Measurements from ENCODE around the gene NSD2. TPM values are rescaled to one million over a fixed set of nuclear protein-coding genes. Genes with fewer than 3 reads are reported as not detected.
"Not testable (repeated sequence)": the region's sequence is repeated elsewhere in the genome, so short reads cannot be mapped to it uniquely, and the experiment has no call there.

Gene NSD2
- total RNA-seq, 2 donors from 2014 or later: 23.8 to 36.3 TPM

GRCh38 chr4:1832690-1833089 is 38.5 kb upstream of the NSD2 start:
- peaks cover 71% of the 10 kb centered on the region for H3K36me3 ChIP-seq

DNA sequence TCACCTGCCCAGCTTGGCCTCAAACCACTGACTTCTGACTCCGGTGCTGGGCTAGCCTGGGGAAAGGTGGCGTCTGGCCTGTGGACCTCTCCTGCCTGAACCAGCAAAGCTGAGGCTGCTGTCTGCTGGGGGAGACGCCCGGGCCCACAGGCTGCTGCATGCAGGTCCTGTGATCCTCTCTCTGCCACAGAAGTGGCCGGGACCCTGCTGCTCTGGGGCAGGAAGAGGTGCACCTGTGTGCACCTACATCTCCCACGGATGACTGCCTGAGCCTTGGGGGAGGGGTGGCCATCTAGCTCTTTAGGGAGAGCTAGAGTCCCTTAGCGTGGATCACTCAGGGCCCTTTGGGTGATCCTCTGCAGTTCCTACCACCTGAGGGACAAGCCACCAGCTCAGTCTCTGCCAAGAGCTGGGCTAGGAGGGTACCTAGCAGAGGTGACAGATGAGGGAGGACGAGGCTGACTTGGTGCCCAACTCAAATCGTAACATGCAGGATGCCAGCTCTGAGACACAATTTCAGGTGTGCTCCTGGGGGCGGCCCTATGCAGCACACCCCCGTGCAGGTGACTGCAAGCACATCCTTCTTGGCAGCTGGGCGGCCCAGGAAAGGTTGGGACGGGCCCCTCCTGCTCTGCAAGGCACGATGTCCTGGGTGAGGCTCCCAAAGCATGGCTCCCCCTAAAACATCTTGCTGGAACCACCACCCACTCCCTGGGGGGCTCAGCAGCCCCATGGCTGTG is 37.7 kb upstream of the NSD2 start:
- H3K4me3 ChIP-seq: no peak overlapping the region
- DNase-seq (ENCODE audit: low spot score): no peak

More at GRCh38 chr4:1832690-1833089, 38.5 kb upstream of the NSD2 start:
- Histone ChIP-seq H3K4me1 (no peaks in the 10 kb centered on the region), H3K4me3 (no peak overlapping the region), H3K27ac (no peak overlapping the region), H3K9me3 (no peaks in the 10 kb centered on the region), H3K27me3 (no peaks in the 10 kb centered on the region)
- TF ChIP-seq, protein P1, sequence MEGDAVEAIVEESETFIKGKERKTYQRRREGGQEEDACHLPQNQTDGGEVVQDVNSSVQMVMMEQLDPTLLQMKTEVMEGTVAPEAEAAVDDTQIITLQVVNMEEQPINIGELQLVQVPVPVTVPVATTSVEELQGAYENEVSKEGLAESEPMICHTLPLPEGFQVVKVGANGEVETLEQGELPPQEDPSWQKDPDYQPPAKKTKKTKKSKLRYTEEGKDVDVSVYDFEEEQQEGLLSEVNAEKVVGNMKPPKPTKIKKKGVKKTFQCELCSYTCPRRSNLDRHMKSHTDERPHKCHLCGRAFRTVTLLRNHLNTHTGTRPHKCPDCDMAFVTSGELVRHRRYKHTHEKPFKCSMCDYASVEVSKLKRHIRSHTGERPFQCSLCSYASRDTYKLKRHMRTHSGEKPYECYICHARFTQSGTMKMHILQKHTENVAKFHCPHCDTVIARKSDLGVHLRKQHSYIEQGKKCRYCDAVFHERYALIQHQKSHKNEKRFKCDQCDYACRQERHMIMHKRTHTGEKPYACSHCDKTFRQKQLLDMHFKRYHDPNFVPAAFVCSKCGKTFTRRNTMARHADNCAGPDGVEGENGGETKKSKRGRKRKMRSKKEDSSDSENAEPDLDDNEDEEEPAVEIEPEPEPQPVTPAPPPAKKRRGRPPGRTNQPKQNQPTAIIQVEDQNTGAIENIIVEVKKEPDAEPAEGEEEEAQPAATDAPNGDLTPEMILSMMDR (IDR thresholded peaks at IDR 0.05): no peak
- DNase-seq (ENCODE audit: low spot score): no peak

DNA sequence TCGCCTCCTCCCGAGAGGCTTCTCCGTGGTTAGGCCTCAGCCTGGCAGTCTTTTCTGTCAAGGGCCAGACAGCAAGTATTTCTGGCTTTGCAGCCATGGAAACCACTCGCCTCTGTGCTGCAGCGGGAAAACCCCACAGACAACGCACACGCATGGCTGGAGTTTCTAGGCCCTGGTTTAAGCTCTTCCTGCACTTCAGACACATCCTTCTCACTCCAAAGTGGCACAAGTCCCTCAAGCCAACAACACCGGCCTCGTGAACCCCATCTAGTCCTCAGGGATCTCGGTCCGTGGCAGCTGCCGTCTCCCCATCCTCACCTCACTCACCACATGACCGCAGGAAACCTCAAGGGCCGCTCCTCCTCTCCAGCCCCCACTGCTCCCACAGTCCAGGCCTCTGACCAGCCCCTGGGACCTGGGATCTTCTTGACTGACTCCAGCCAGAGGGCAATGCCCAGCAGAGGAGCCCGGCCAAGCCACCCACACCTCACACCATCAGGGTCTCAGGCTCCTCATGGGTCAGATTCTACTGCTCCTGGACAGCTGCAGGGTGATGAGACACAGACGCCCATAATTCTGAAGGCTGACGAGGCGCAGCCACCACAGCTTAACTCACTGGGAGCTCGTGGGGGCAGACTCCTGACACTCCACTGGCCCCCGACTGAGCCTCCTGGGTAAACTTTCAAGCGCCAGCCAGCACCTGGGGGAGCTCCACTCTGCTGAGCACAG is 37.0 kb upstream of the NSD2 start:
- Histone ChIP-seq H3K27me3 (no peaks in the 10 kb centered on the region), H3K27ac (no peak overlapping the region), H3K4me1 (no peaks in the 10 kb centered on the region), H3K36me3 (peaks cover 87% of the 10 kb centered on the region), H3K9me3 (no peaks in the 10 kb centered on the region), H3K4me3 (no peak overlapping the region)
- TF ChIP-seq, protein P1 (IDR thresholded peaks at IDR 0.05): no peak
- no peak for DNase-seq (ENCODE audit: low spot score)

More for the DNA sequence above, 37.7 kb upstream of the NSD2 start:
- H3K4me1 ChIP-seq: no peaks in the 10 kb centered on the region
- no peak overlapping the region for H3K27ac ChIP-seq
- H3K9me3 ChIP-seq: no peaks in the 10 kb centered on the region
- H3K36me3 ChIP-seq: peaks cover 79% of the 10 kb centered on the region
- TF ChIP-seq, protein P1 (IDR thresholded peaks at IDR 0.05): no peak
- H3K27me3 ChIP-seq: no peaks in the 10 kb centered on the region

DNA sequence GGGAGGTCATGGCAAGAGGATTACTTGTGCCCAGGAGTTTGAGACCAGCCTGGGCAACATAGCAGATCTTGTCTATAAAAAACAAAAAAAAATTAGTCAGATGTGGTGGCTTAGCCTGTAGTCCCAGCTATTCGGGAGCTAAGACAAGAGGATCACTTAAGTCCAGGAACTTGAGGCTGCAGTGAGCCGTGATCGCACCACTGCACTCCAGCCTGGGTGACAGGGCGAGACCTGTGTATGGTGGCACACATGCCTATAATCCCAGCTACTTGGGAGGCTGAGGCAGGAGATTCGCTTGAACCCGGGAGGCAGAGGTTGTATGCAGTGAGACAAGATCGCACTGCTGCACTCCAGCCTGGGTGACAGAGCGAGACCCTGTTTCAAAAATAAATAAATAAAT is 35.4 kb upstream of the NSD2 start:
- not testable (repeated sequence) for H3K4me3 ChIP-seq; H3K9me3 ChIP-seq; H3K27me3 ChIP-seq; H3K4me1 ChIP-seq; DNase-seq (ENCODE audit: low spot score); H3K27ac ChIP-seq
- peaks cover 95% of the 10 kb centered on the region for H3K36me3 ChIP-seq

DNA sequence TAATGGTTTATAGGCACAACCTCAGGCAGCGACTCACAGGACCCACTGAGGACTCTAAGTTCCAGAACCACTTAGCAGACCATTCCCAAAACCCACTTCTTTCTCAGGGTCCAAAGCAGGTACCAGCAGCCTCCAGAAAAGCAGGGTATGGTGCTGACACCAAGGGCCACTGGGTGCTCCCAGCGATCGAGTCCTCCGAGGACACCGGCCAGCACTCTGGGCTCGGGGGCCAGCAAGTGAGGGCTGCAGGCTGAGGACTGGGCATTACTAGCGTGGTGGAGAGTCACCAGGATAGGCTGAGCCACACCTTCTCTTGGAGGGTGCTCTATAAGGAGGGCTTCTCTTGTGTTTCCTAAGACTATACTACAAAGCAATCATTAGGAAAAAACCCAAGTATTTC is 34.5 kb upstream of the NSD2 start:
- Histone ChIP-seq H3K9me3 (no peaks in the 10 kb centered on the region), H3K4me3 (no peak overlapping the region), H3K27ac (no peak overlapping the region), H3K27me3 (no peaks in the 10 kb centered on the region), H3K36me3 (peaks cover 94% of the 10 kb centered on the region), H3K4me1 (no peaks in the 10 kb centered on the region)
- no peak for DNase-seq (ENCODE audit: low spot score)
- TF ChIP-seq, protein P1 (IDR thresholded peaks at IDR 0.05): no peak

DNA sequence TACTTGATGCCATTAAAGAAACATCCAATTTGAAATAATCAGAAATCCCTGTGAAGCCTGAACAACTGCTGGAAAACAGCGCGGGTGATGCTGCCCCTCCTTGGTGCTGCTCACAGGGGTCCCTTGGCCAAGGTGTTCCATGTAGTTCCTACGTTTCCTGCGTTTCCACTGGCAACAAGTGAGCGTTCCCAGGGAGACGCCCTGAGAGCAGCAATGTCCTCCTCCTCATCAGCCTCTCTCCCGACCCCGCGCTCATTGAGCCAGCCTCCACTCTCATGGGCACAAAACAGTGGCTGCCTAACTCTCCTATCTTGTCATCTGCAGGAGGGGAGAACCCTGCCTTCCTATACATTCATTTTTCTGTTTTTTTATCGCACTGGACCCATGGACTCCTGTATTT is 34.1 kb upstream of the NSD2 start:
- TF ChIP-seq, protein P1 (IDR thresholded peaks at IDR 0.05): no peak
- Histone ChIP-seq H3K4me3 (no peak overlapping the region), H3K27me3 (no peaks in the 10 kb centered on the region), H3K9me3 (no peaks in the 10 kb centered on the region), H3K36me3 (peaks cover 90% of the 10 kb centered on the region), H3K27ac (no peak overlapping the region), H3K4me1 (peaks cover 0 to 2% of the 10 kb centered on the region in 2 donors)
- no peak for DNase-seq (ENCODE audit: low spot score)

Data from right atrium auricular region (tissue), 2 donors.